ENCODE measurements around the gene NPIPB2. TPM values are rescaled to one million over a fixed set of nuclear protein-coding genes. Genes with fewer than 3 reads are reported as not detected.
"Not testable (repeated sequence)": the region's sequence is repeated elsewhere in the genome, so short reads cannot be mapped to it uniquely, and the experiment has no call there.

Gene NPIPB2
- total RNA-seq (2013; cell fraction: nucleolus; rRNA removed) = 80.1 and 96.1 TPM in 2 replicates
- total RNA-seq (2014; rRNA removed) (5.0 and 10.7 TPM in 2 replicates), total RNA-seq (2014; rRNA removed; fragmentation: Illumina TruSeq; extraction: Trizol) (7.4 and 9.7 TPM in 2 replicates), total RNA-seq (2021) (9.1 and 13.2 TPM in 2 replicates), polyA plus RNA-seq (2011; rRNA removed) (29.3 and 33.0 TPM in 2 replicates), polyA plus RNA-seq (2014; fragmentation: Illumina TruSeq; extraction: Trizol) (14.3 and 19.0 TPM in 2 replicates), polyA plus RNA-seq (2014; fragmentation: Nextera tagmentation; extraction: Ambion mirVana) (1 to 10 TPM; 1.9 to 4.0 TPM), polyA plus RNA-seq (2014; rRNA removed) (12.1 TPM in 2 replicates), polyA plus RNA-seq (2016; fragmentation: Nextera tagmentation; extraction: Ambion mirVana) (10 to 100 TPM; 10.1 to 11.5 TPM), polyA minus RNA-seq (2011; rRNA and poly(A)+ RNA removed) (17.8 and 30.4 TPM in 2 replicates), Bru-seq, nascent RNA (percentile 38 among the genes with signal in this experiment), BruChase-seq, experiment 1, labeled RNA remaining after a 6-hour chase (percentile 42 among the genes with signal in this experiment), BruChase-seq, experiment 2, labeled RNA remaining after a 2-hour chase (percentile 41 among the genes with signal in this experiment)
- 16.0 TPM for polyA plus RNA-seq (2011; ENCODE audit: low read depth)
- polyA plus RNA-seq (2011; cell fraction: cytosol; rRNA removed) = 17.7 and 24.5 TPM in 2 replicates
- 53.4 and 54.7 TPM in 2 replicates for polyA plus RNA-seq (2011; cell fraction: nucleus; rRNA removed)
- 10.3 and 11.0 TPM in 2 replicates for polyA plus RNA-seq (2012)
- polyA minus RNA-seq (2011; cell fraction: cytosol; rRNA and poly(A)+ RNA removed) = 3.9 and 10.7 TPM in 2 replicates
- polyA minus RNA-seq (2011; cell fraction: nucleus; rRNA and poly(A)+ RNA removed) = 9.4 and 28.2 TPM in 2 replicates
- long read RNA-seq, experiment 1, partial matches to known transcripts = 0 of 2 reads
- long read RNA-seq, experiment 1, other reads (novel, unspliced or antisense) = 2 of 2 reads
- long read RNA-seq, experiment 2, partial matches to known transcripts = 2 of 17 reads
- long read RNA-seq, experiment 2, other reads (novel, unspliced or antisense) = 15 of 17 reads

- 97% methylated on average over 3 of the region's 4 CpGs for WGBS (ENCODE audit: insufficient coverage, insufficient replicate concordance, low lambda C conversion rate, missing lambda C conversion rate)
- FAIRE-seq; DNase-seq (ENCODE audit: low read depth, low spot score); H3K36me3 ChIP-seq (ENCODE audit: control insufficient read depth in 2 of 2, insufficient read depth in 2 of 2, low read length in 1 of 2); H3K4me1 ChIP-seq (ENCODE audit: control insufficient read depth, insufficient read depth, low read length); H3K4me2 ChIP-seq (ENCODE audit: control insufficient read depth, insufficient read depth); H3K27me3 ChIP-seq (replicated peaks in 1 of 2; ENCODE audit: control insufficient read depth in 2 of 2, insufficient read depth in 2 of 2, low read length in 1 of 2); RAD21 ChIA-PET (ENCODE audit: unreplicated experiment); H2AFZ ChIP-seq (ENCODE audit: control insufficient read depth, low read depth, low read length); POLR2A ChIA-PET; H4K20me1 ChIP-seq (ENCODE audit: control insufficient read depth, insufficient read depth); H3K79me2 ChIP-seq (ENCODE audit: control insufficient read depth, insufficient read depth, low read length); H3K27ac ChIP-seq (ENCODE audit: control insufficient read depth, insufficient read depth); CTCF ChIA-PET; in situ Hi-C loops (cut with MboI); H3K4me3 ChIP-seq; H3K9ac ChIP-seq (ENCODE audit: control insufficient read depth, insufficient read depth, low read length); H3K9me3 ChIP-seq (replicated peaks; ENCODE audit: control insufficient read depth, insufficient read depth, low read length); intact Hi-C loops (cut with micrococcal nuclease; ENCODE audit: unreplicated experiment); SMC1A ChIA-PET (ENCODE audit: uncharacterized antibody, unreplicated experiment); ATAC-seq; BruUV-seq (replicated peaks): not testable (repeated sequence)
Measured at GRCh38 chr16:11941945-11942344, at the start of gene NPIPB2. NPIPB2 (minus strand) TSS chr16:11942045; CDS start chr16:11942045, 0 bp downstream.

- 94% methylated on average over 11 of the region's 11 CpGs for WGBS (ENCODE audit: insufficient coverage, insufficient replicate concordance, low lambda C conversion rate, missing lambda C conversion rate)
- no peak overlapping the region for H3K9ac ChIP-seq (ENCODE audit: control insufficient read depth, insufficient read depth, low read length)
- no peak overlapping the region for H3K4me3 ChIP-seq
- peaks cover 2 to 15% of the 10 kb centered on the region in 2 experiments for H3K36me3 ChIP-seq (ENCODE audit: control insufficient read depth in 2 of 2, insufficient read depth in 2 of 2, low read length in 1 of 2)
- TF ChIP-seq ZNF24 (IDR thresholded peaks at IDR 0.05) = no peak
- peak in 1 of 2 experiments; percentile 62; a peak in 2 of 4 replicates for TF ChIP-seq BHLHE40 (IDR thresholded peaks at IDR 0.05; ENCODE audit: borderline replicate concordance in 1 of 2, low read depth in 2 of 2, low read length in 1 of 2)
- no peaks in the 10 kb centered on the region; the same call in 1 of the 2 replicates for H4K20me1 ChIP-seq (ENCODE audit: control insufficient read depth, insufficient read depth)
- ChIA-PET POLR2A (interaction anchor here (0.6 to 5.5 kb wide), 7 partner anchors 12 to 209 kb away, joined by 3 to 43 read pairs (median 4); partner anchors contain the start of genes SNX29, TNFRSF17 and ZC3H7A), RAD21 (ENCODE audit: unreplicated experiment) (interaction anchor here (1.2 to 1.8 kb wide), 7 partner anchors 10 to 43 kb away, joined by 4 to 16 read pairs (median 5); partner anchors contain the start of gene TNFRSF17), CTCF (interaction anchor here (1.3 to 1.8 kb wide), 3 partner anchors 10 to 77 kb away, joined by 4 to 7 read pairs (median 5); no protein-coding TSS in a partner anchor), SMC1A (ENCODE audit: uncharacterized antibody, unreplicated experiment) (interaction anchor here (0.7 to 5.5 kb wide), 8 partner anchors 10 to 42 kb away, joined by 3 to 43 read pairs (median 8); partner anchors contain the start of genes SNX29 and TNFRSF17)
- H2AFZ ChIP-seq (ENCODE audit: control insufficient read depth, low read depth, low read length) = no peak overlapping the region
- BruUV-seq (replicated peaks) = no TSS peak
- intact Hi-C loops (cut with micrococcal nuclease; ENCODE audit: unreplicated experiment) = loop anchor here (2.0 kb wide), 1 partner anchor 14 kb away; the partner anchor contains the start of gene SNX29
- no peaks in the 10 kb centered on the region for H3K27me3 ChIP-seq (replicated peaks in 1 of 2; ENCODE audit: control insufficient read depth in 2 of 2, insufficient read depth in 2 of 2, low read length in 1 of 2)
- no peak overlapping the region for H3K4me2 ChIP-seq (ENCODE audit: control insufficient read depth, insufficient read depth)
- H3K79me2 ChIP-seq (ENCODE audit: control insufficient read depth, insufficient read depth, low read length) = peaks cover 73% of the 10 kb centered on the region
- no peaks in the 10 kb centered on the region for H3K9me3 ChIP-seq (replicated peaks; ENCODE audit: control insufficient read depth, insufficient read depth, low read length)
- FAIRE-seq (no peak), ATAC-seq (peak; percentile 58), DNase-seq (ENCODE audit: low read depth, low spot score) (no peak)
- peaks cover 7% of the 10 kb centered on the region for H3K4me1 ChIP-seq (ENCODE audit: control insufficient read depth, insufficient read depth, low read length)
- in situ Hi-C loops (cut with MboI) = no loop called here
- no peak overlapping the region for H3K27ac ChIP-seq (ENCODE audit: control insufficient read depth, insufficient read depth)
Measured at GRCh38 chr16:11990702-11991390, 49.0 kb upstream of the NPIPB2 start.

All from GM12878 (cell line).